Inflammatory macrophage treated with lipopolysaccharide for 4 hours (primary cell): ENCODE results near the gene NCAPD3.
"Not testable (repeated sequence)": the region's sequence is repeated elsewhere in the genome, so short reads cannot be mapped to it uniquely, and the experiment has no call there.

Source experiments
- DNase-seq: peaks from one replicate; pipeline ENCODE4 v3.0.0-alpha.2; 2020

Gene NCAPD3

DNA sequence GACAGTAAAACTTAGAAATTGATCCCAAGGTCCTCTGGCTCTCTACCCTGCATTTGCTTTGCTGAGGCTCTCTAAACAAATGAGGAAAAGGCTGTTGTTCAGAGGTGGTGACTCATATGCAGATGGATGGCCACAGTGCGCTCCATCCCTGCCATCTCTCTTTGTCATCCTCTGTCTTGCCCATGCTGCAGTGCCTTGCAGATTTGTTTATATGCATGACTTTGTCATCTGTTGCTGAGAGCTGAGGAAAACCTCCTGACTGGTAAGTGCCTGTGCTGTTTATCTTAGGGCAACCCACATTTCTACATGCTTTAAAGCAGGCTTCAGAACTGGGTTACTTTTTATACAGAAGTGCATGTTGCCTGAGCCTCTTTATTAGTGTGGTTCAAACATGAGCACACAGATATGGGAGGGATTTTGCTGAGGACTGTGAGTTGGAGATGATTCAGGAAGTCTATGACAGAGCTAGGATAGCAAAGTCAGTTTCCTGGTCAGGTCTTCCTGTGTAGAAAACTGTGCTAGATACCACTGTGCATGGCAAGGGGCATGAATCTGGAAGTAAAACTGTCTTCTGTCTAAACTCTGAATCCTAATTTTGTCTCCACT lies 97.4 kb downstream of the NCAPD3 start:
- DNase-seq, result no peak

GRCh38 chr11:134125507-134125906 lies 98.3 kb downstream of the NCAPD3 start:
- no peak for DNase-seq

DNA sequence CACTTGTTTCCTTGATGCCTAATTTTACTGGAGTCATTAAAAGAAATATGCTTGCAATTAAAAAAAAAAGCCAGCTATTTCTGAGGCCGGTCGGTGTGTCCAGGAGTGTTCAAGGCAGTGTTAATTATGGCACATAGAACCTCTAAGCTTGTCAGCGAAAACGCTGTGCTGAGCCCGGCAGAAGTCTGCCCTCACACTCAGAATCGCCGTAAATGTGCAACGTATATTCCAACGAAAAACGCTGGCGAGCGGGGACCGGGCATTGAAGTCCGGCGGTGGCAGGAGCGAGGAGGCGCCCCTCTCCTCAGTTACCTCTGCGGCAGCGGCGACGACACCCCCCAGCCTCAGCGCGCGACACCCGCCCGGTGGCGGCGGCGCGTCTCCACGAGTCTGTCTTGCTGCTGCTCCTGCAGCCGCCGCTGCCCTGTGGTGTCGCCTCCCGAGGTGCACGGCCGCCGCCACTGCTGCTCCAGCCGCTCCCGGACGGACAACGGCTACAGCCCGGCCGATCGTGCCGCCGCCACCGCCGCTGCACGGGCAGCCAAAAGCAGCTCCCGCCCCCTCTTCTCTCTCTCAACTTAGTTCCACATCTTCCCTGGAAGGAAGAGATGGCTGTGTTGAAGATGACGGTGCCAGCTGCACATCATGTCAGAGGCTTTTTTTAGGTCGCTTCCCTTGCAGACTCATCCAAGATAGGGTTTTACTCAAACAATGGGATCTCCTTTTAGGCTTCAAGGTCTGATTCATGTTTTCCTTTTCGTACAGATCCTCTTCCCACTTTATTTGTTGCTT lies 98.9 kb downstream of the NCAPD3 start:
- DNase-seq, result no peak

DNA sequence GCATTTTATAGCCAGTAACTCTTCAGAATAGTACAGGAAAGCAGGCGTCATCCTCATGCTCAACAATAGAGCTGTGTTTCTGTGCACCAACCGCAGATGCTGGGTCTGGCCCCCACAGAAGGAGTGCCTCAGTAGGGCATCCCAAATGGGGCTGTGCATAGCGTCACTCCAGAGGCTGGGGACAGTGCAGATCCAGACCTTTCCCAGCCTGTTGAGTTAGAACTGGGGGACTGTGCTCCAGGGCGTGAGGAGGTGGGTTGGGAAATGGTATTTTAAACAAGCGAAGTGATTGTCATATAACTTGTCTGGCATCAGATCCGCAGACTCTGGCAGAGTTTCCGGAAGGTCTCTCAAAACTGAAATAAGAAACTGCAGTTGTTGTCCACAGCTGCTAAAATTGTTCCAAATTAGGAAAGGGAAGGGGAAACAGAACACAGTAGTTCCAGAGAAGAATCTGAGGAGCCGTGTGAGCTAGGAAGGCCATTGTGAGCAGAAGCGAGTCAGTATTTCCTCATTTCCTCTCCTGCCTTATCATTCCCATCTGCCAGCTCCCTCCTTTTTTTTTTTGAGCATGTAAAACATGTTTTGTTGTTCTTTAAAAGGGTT lies 102.7 kb downstream of the NCAPD3 start:
- DNase-seq, result no peak

GRCh38 chr11:134120143-134120850 lies 103.5 kb downstream of the NCAPD3 start:
- no peak for DNase-seq

- DNase-seq, result no peak
Observed at GRCh38 chr11:134119094-134119493, 104.7 kb downstream of the NCAPD3 start.

GRCh38 chr11:134118006-134118405 lies 105.8 kb downstream of the NCAPD3 start:
- no peak for DNase-seq

DNA sequence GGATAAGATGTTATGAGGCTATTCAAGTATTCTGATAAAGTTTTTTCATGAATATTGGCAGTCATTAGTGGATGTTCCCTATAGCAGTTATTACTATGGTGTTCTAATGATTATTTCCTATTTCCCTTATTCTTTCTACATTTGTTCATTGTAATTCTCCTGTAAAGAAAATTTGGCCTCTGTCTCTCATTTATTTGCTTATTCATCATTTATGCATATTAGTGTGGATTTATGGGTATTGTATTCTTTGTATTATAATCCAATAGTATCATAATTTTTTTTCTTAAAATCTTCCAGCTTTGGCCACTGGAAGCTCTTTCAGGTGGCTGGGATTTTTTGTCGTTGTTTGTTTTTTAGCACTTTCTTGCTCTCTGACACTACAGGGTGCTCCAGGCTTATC lies 107.6 kb downstream of the NCAPD3 start:
- no peak for DNase-seq

- not testable (repeated sequence) for DNase-seq
Observed at GRCh38 chr11:134113787-134114186, 110.0 kb downstream of the NCAPD3 start.

DNA sequence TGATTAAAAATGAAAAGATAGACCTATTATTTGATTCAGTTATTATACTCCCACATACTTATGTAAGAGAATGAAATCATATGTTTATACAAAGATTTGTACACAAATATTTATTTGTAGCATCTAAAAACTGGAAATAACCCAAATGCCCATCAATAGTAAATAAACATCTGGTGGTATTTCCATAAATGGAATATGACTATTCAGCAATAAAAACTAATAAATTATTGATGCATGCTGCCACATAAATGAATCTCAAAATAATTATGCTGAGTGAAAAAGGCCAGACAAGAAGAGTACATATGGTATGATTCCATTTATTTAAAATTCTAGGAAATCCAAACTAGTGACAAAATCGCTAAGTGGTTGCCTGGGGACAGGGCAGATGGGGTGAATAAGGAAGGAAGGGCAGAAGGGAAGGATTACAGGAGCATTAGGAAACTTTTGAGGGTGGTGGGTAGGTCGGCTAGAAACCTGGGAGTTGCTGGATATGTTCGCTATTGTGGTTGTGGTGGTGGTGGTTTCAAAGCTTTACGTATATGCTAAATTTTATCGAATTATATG lies 113.4 kb downstream of the NCAPD3 start:
- DNase-seq, result no peak
